Right atrium auricular region (tissue), 2 donors: Measurements from ENCODE around the gene CA4. TPM values are rescaled to one million over a fixed set of nuclear protein-coding genes. Genes with fewer than 3 reads are reported as not detected.
A peak's percentile ranks its signal among the peaks of the same experiment; 100 is the strongest.

ENCODE experiments used
- DNase-seq: peaks from one replicate; pipeline ENCODE4 v3.0.0-alpha.2; 2019; ENCODE audit warnings: low spot score
- H3K27ac ChIP-seq, 2 donors: fragments of 200-600 bp; sonication (generic); 1 replicate in 1 of 2; 2 replicates in 1 of 2; pipeline ENCODE4 v1.5.1; 2016 to 2019
- H3K27me3 ChIP-seq, 2 donors: fragments of 200-600 bp; sonication (generic); one replicate each; pipeline versions ENCODE4 v1.5.1 to v1.6.0; 2017 to 2019
- H3K36me3 ChIP-seq: fragments of 200-600 bp; sonication (generic); one replicate; pipeline ENCODE4 v1.5.1; 2016
- H3K4me1 ChIP-seq, 2 donors: fragments of 200-600 bp; sonication (generic); one replicate each; pipeline versions ENCODE4 v1.5.1 to v1.6.0; 2017 to 2019
- H3K4me3 ChIP-seq, 2 donors: fragments of 200-600 bp; sonication (generic); 1 replicate in 1 of 2; 2 replicates in 1 of 2; pipeline ENCODE4 v1.5.1; 2017 to 2019; ENCODE audit warnings: mild to moderate bottlenecking in 1 of 2, moderate library complexity in 1 of 2
- H3K9me3 ChIP-seq, 2 donors: fragments of 200-600 bp; sonication (generic); one replicate each; pipeline ENCODE4 v1.5.1; 2019
- total RNA-seq, 2 donors: library from RNA; depleted of rRNA; stranded (reverse); fragments of >200 nt; gene quantifications; one replicate each; pipeline ENCODE4 v1.1.0, GENCODE V29; 2016
- TF ChIP-seq, protein P1 (sequence below), 2 donors: fragments of 200-600 bp; sonication (generic); IDR thresholded peaks; one replicate each; pipeline ENCODE4 v1.5.1; 2019; ENCODE audit warnings: antibody characterized with exemption in 2 of 2

CA4 gene
- total RNA-seq, 2 donors from 2014 or later = 1.7 to 4.0 TPM

- Histone ChIP-seq H3K27ac (no peak overlapping the region), H3K27me3 (no peaks in the 10 kb centered on the region), H3K4me3 (no peak overlapping the region), H3K9me3 (no peaks in the 10 kb centered on the region), H3K4me1 (no peaks in the 10 kb centered on the region), H3K36me3 (no peaks in the 10 kb centered on the region)
- TF ChIP-seq, protein P1, sequence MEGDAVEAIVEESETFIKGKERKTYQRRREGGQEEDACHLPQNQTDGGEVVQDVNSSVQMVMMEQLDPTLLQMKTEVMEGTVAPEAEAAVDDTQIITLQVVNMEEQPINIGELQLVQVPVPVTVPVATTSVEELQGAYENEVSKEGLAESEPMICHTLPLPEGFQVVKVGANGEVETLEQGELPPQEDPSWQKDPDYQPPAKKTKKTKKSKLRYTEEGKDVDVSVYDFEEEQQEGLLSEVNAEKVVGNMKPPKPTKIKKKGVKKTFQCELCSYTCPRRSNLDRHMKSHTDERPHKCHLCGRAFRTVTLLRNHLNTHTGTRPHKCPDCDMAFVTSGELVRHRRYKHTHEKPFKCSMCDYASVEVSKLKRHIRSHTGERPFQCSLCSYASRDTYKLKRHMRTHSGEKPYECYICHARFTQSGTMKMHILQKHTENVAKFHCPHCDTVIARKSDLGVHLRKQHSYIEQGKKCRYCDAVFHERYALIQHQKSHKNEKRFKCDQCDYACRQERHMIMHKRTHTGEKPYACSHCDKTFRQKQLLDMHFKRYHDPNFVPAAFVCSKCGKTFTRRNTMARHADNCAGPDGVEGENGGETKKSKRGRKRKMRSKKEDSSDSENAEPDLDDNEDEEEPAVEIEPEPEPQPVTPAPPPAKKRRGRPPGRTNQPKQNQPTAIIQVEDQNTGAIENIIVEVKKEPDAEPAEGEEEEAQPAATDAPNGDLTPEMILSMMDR (IDR thresholded peaks at IDR 0.05) = no peak
- DNase-seq = peak; percentile 26
Observed at GRCh38 chr17:60127068-60128064, 22.4 kb upstream of the CA4 start.

DNA sequence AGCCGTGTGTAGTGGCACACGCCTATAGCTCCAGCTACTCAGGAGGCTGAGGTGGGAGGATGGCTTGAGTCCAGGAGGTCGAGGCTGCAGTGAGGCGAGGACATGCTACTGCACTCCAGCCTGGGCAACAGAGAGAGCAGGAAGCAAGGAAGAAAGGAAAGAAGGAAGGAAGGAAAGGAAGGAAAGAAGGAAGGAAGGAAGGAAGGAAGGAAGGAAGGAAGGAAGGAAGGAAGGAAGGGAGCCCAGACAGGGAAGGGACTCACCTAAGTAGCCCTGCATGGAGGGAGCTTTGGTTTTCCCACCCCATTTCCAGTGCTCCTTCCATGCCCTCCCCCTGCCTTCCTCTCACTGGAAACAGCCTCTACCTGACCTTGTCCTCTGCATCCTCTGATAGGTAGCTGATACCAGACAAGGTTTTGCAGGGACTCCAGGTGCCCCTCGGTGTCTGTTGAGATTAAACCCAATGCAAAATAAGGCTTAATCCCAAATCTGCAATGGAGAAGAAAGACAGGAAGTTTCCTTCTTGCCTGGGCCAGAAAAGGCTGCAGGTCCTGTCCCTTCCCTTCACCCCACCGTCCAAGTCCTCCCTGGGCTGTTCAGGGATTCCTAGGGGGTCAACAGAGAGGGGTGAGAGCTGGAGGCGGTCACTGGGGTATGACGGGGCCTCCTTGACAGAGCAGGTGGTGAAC is 21.5 kb upstream of the CA4 start:
- peaks cover 0 to 2% of the 10 kb centered on the region in 2 donors for H3K4me1 ChIP-seq
- peak; percentile 30 for DNase-seq
- no peak overlapping the region for H3K27ac ChIP-seq
- TF ChIP-seq, protein P1 (IDR thresholded peaks at IDR 0.05) = no peak
- H3K27me3 ChIP-seq = no peaks in the 10 kb centered on the region
- H3K9me3 ChIP-seq = no peaks in the 10 kb centered on the region
- H3K36me3 ChIP-seq = no peaks in the 10 kb centered on the region
- no peak overlapping the region for H3K4me3 ChIP-seq

- Histone ChIP-seq H3K27me3 (no peaks in the 10 kb centered on the region), H3K9me3 (no peaks in the 10 kb centered on the region), H3K4me1 (peaks cover 0 to 11% of the 10 kb centered on the region in 2 donors), H3K4me3 (no peak overlapping the region), H3K27ac (no peak overlapping the region), H3K36me3 (no peaks in the 10 kb centered on the region)
- TF ChIP-seq, protein P1 (IDR thresholded peaks at IDR 0.05) = no peak
- DNase-seq = no peak
Observed at GRCh38 chr17:60129164-60129563, 20.6 kb upstream of the CA4 start.

GRCh38 chr17:60130466-60130865 is 19.3 kb upstream of the CA4 start:
- Histone ChIP-seq H3K27me3 (no peaks in the 10 kb centered on the region), H3K27ac (no peak overlapping the region), H3K4me1 (peaks cover 0 to 19% of the 10 kb centered on the region in 2 donors), H3K9me3 (no peaks in the 10 kb centered on the region), H3K4me3 (no peak overlapping the region), H3K36me3 (no peaks in the 10 kb centered on the region)
- TF ChIP-seq, protein P1 (IDR thresholded peaks at IDR 0.05) = no peak
- DNase-seq = no peak

DNA sequence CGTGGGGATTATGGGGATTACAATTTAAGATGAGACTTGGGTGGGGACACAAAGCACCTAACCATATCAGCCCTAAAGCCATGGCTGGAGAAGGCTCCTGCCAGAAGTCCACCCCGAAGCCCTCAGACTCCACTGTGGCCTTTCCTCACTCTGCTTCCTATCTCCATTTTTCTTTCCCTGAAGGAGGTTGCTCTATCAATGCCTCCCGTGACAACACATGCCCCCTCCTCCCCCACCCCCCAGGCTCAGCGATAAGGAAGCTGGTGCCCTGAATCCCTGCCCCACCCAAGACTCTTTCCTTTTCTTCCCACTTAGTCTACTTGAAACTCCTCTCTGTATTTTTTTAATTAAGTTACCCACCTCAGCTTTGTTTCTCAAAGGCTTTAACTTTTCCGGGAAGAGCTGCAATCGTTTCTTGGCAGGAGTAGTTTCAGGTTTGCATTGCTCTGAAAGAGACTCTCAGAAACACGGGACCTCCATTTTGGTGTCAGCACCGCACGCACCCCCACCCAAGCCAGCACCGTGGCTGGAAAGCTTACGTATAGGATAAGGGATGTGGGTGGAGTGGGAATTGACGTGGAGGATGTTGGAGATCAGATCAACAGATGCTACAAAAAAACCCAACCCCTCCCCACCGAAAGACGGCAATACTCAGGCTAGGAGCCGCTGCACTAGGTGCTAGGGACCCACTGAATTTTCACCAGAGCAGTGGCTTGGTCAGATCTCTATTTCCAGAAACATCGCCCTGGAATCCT is 15.2 kb upstream of the CA4 start:
- no peaks in the 10 kb centered on the region for H3K36me3 ChIP-seq
- peaks cover 0 to 33% of the 10 kb centered on the region in 2 donors for H3K4me1 ChIP-seq
- TF ChIP-seq, protein P1 (IDR thresholded peaks at IDR 0.05) = no peak

More for the DNA sequence above, 15.2 kb upstream of the CA4 start:
- DNase-seq = no peak
- Histone ChIP-seq H3K4me3 (peak overlapping the region; percentile 67 to 78), H3K27me3 (peaks cover 0 to 12% of the 10 kb centered on the region in 2 donors), H3K27ac (peak overlapping the region; percentile 67 to 83), H3K9me3 (no peaks in the 10 kb centered on the region)
